ENCODE data around the gene FMNL2. TPM values are rescaled to one million over a fixed set of nuclear protein-coding genes. Genes with fewer than 3 reads are reported as not detected.

The FMNL2 gene
- total and polyA plus RNA-seq, 4 donors: 1.5 to 9.3 (median 5.1) TPM

GRCh38 chr2:152542995-152543481, 208.1 kb downstream of the FMNL2 start:
- DNase-seq (ENCODE audit: low spot score): no peak
- TF ChIP-seq GABPA (IDR thresholded peaks at IDR 0.05 in 1 of 2, conservative IDR thresholded peaks at IDR 0.05 in 1 of 2) (no peak), JUND (IDR thresholded peaks at IDR 0.05) (no peak), SP1 (IDR thresholded peaks at IDR 0.05) (no peak), ATF3 (IDR thresholded peaks at IDR 0.05) (no peak), CTCF (IDR thresholded peaks at IDR 0.05; ENCODE audit: low read depth, low read length, missing input control) (no peak), EGR1 (IDR thresholded peaks at IDR 0.05; ENCODE audit: low read depth in 2 of 2) (no peak), HNF4G (IDR thresholded peaks at IDR 0.05) (no peak), MAX (IDR thresholded peaks at IDR 0.05) (no peak), NR2F2 (IDR thresholded peaks at IDR 0.05) (no peak), HNF4A (conservative IDR thresholded peaks at IDR 0.05) (no peak), RXRA (IDR thresholded peaks at IDR 0.05) (no peak), YY1 (IDR thresholded peaks at IDR 0.05) (no peak), REST (IDR thresholded peaks at IDR 0.05) (no peak), RAD21 (IDR thresholded peaks at IDR 0.05) (no peak), TAF1 (conservative IDR thresholded peaks at IDR 0.05) (no peak), FOXA2 (IDR thresholded peaks at IDR 0.05) (no peak), ZBTB33 (IDR thresholded peaks at IDR 0.05) (no peak), FOXA1 (IDR thresholded peaks at IDR 0.05) (no peak)
- Histone ChIP-seq H3K9ac (ENCODE audit: low read depth in 1 of 2, low read length in 2 of 2) (no peak overlapping the region), H3K27ac (ENCODE audit: low read depth in 1 of 2, low read length in 2 of 2) (no peak overlapping the region), H3K4me3 (ENCODE audit: low read depth in 1 of 3, low read length in 3 of 3) (no peak overlapping the region), H3K9me3 (ENCODE audit: control insufficient read depth in 4 of 4, low read length in 3 of 4) (no peaks in the 10 kb centered on the region), H3K27me3 (ENCODE audit: control insufficient read depth in 4 of 4, insufficient read depth in 4 of 4, low read length in 3 of 4) (no peaks in the 10 kb centered on the region), H3K36me3 (ENCODE audit: control insufficient read depth in 4 of 4, insufficient read depth in 3 of 4, low read depth in 1 of 4, low read length in 3 of 4) (no peaks in the 10 kb centered on the region), H3K4me1 (ENCODE audit: control insufficient read depth in 4 of 4, insufficient read depth in 4 of 4, low read length in 3 of 4) (peaks cover 0 to 3% (median 0%) of the 10 kb centered on the region in 4 donors)
- WGBS: 62% methylated on average over 4 of the region's 4 CpGs
